SK-N-SH (cell line): ENCODE measurements around the gene SLC35F4. TPM values are rescaled to one million over a fixed set of nuclear protein-coding genes. Genes with fewer than 3 reads are reported as not detected.

ENCODE experiments used
- CTCF ChIA-PET: fragments of 300-600, 350-600 bp; formaldehyde crosslinking; extraction: SDS; loops from one replicate; lab custom pipeline; 2021; lab: Yijun Ruan, JAX
- POLR2A ChIA-PET: fragments of 350-600 bp; sonication (Branson Sonifier 250); formaldehyde crosslinking; extraction: SDS; loops from one replicate; lab custom pipeline; 2020; ENCODE audit warnings: antibody characterized with exemption, inconsistent platforms; lab: Yijun Ruan, JAX
- DNase-seq: peaks from one replicate; pipeline ENCODE4 v3.0.0; 2012
- H2AFZ ChIP-seq: fragments of 200-600 bp; sonication (generic); 2 replicates; pipeline ENCODE4 v1.8.1; 2016; ENCODE audit warnings: antibody characterized with exemption, mild to moderate bottlenecking, low read depth
- H3F3A ChIP-seq: fragments of 200-600 bp; sonication (generic); replicated peaks from 2 replicates; pipeline ENCODE3; 2016; ENCODE audit warnings: antibody characterized with exemption, mild to moderate bottlenecking; ENCODE audit not compliant: insufficient read depth
- H3K27ac ChIP-seq, 2 experiments: fragments of 200-500 bp in 1 of 2; fragments of 200-600 bp in 1 of 2; sonication (Bioruptor generic) in 1 of 2; sonication (generic), shearing (Covaris generic) in 1 of 2; 2 replicates each; pipeline versions ENCODE4 v1.5.1 to v1.6.1; 2014 to 2016; ENCODE audit warnings: low read depth in 2 of 2, inconsistent platforms in 1 of 2, low read length in 1 of 2, mild to moderate bottlenecking in 1 of 2, mixed read lengths in 1 of 2
- H3K27me3 ChIP-seq: fragments of 200-600 bp; sonication (generic), shearing (Covaris generic); 2 replicates; pipeline ENCODE4 v1.6.1; 2016; ENCODE audit warnings: mixed run types; ENCODE audit not compliant: insufficient read depth
- H3K36me3 ChIP-seq, 2 experiments: fragments of 200-500 bp in 1 of 2; fragments of 200-600 bp in 1 of 2; sonication (Bioruptor generic) in 1 of 2; sonication (generic) in 1 of 2; replicated peaks in 1 of 2; 2 replicates each; pipeline versions ENCODE3 to v1.5.1; 2014 to 2016; ENCODE audit warnings: low read length in 1 of 2, mild to moderate bottlenecking in 1 of 2; ENCODE audit not compliant: insufficient read depth in 2 of 2, control insufficient read depth in 1 of 2
- H3K4me1 ChIP-seq, 2 experiments: fragments of 200-500 bp in 1 of 2; fragments of 200-600 bp in 1 of 2; sonication (Bioruptor generic) in 1 of 2; sonication (generic), shearing (Covaris generic) in 1 of 2; 2 replicates each; pipeline versions ENCODE4 v1.5.1 to v1.6.1; 2014 to 2016; ENCODE audit warnings: low read depth in 1 of 2, low read length in 1 of 2, mixed run types in 1 of 2; ENCODE audit not compliant: insufficient read depth in 2 of 2, control insufficient read depth in 1 of 2
- H3K4me2 ChIP-seq: fragments of 200-600 bp; sonication (generic), shearing (Covaris generic); 2 replicates; pipeline ENCODE4 v1.6.1; 2017; ENCODE audit warnings: mixed run types
- H3K4me3 ChIP-seq, 2 experiments: fragments of 200-500 bp in 1 of 2; fragments of 200-600 bp in 1 of 2; sonication (Bioruptor generic) in 1 of 2; sonication (generic), shearing (Covaris generic) in 1 of 2; 2 replicates each; pipeline versions ENCODE4 v1.5.1 to v1.8.1; 2014 to 2016; ENCODE audit warnings: low read depth in 2 of 2, inconsistent platforms in 1 of 2, low read length in 1 of 2, mild to moderate bottlenecking in 1 of 2, mixed read lengths in 1 of 2, moderate library complexity in 1 of 2
- H3K79me2 ChIP-seq: fragments of 200-600 bp; sonication (generic); 2 replicates; pipeline ENCODE4 v1.8.1; 2017; ENCODE audit warnings: mild to moderate bottlenecking; ENCODE audit not compliant: insufficient read depth
- H3K9ac ChIP-seq: fragments of 200-600 bp; sonication (generic); 2 replicates; pipeline ENCODE4 v1.6.1; 2017; ENCODE audit warnings: mixed run types
- H3K9me2 ChIP-seq: fragments of 200-600 bp; sonication (generic); 2 replicates; pipeline ENCODE4 v1.6.1; 2017; ENCODE audit warnings: mixed run types
- H3K9me3 ChIP-seq: fragments of 200-600 bp; sonication (generic); 2 replicates; pipeline ENCODE4 v1.6.1; 2017; ENCODE audit warnings: mixed run types, mild to moderate bottlenecking, moderate library complexity
- H4K20me1 ChIP-seq: fragments of 200-600 bp; sonication (generic); 2 replicates; pipeline ENCODE4 v1.6.1; 2017; ENCODE audit warnings: mild to moderate bottlenecking, mixed run types; ENCODE audit not compliant: insufficient read depth
- ELF1 ChIP-seq: IDR thresholded peaks from 2 replicates; pipeline ENCODE4 v1.4.0; 2012
- EP300 ChIP-seq, 2 experiments: IDR thresholded peaks; 2 replicates each; pipeline versions ENCODE4 v1.4.0 to v1.6.1; 2012; ENCODE audit warnings: borderline replicate concordance in 1 of 2, low read depth in 1 of 2, low read length in 1 of 2
- FOSL2 ChIP-seq: IDR thresholded peaks from 2 replicates; pipeline ENCODE4 v1.4.0; 2012; ENCODE audit warnings: low read depth, mild to moderate bottlenecking, moderate library complexity, borderline replicate concordance
- FOXJ3 ChIP-seq: sonication (generic); formaldehyde crosslinking; IDR thresholded peaks from 2 replicates; pipeline ENCODE4 v1.5.1; 2020; ENCODE audit warnings: mild to moderate bottlenecking, missing genetic modification reagents
- MAX ChIP-seq: IDR thresholded peaks from 2 replicates; pipeline ENCODE4 v1.4.0; 2012; ENCODE audit warnings: low read depth
- MXI1 ChIP-seq: IDR thresholded peaks from 2 replicates; pipeline ENCODE4 v1.6.1; 2012; ENCODE audit warnings: mild to moderate bottlenecking, low read depth, low read length, improper control_type of control experiment
- POLR2AphosphoS5 ChIP-seq: IDR thresholded peaks from 2 replicates; pipeline ENCODE4 v1.6.1; 2012; ENCODE audit warnings: low read depth, low read length
- RCOR1 ChIP-seq: fragments of 150-350 bp; IDR thresholded peaks from 2 replicates; pipeline ENCODE4 v1.6.1; 2017; ENCODE audit warnings: antibody characterized with exemption, low read length
- RFX5 ChIP-seq: IDR thresholded peaks from 2 replicates; pipeline ENCODE4 v1.6.1; 2012; ENCODE audit warnings: mild to moderate bottlenecking, improper control_type of control experiment, low read length
- RXRA ChIP-seq: IDR thresholded peaks from 2 replicates; pipeline ENCODE4 v1.4.0; 2012; ENCODE audit warnings: low read depth, mild to moderate bottlenecking, borderline replicate concordance
- SMC3 ChIP-seq: IDR thresholded peaks from 2 replicates; pipeline ENCODE4 v1.6.1; 2012; ENCODE audit warnings: low read depth, low read length, improper control_type of control experiment
- TAF1 ChIP-seq: IDR thresholded peaks from 2 replicates; pipeline ENCODE4 v1.6.1; 2012; ENCODE audit warnings: low read depth, mild to moderate bottlenecking, low read length, moderate library complexity, borderline replicate concordance
- TCF12 ChIP-seq: IDR thresholded peaks from 2 replicates; pipeline ENCODE4 v1.4.0; 2012
- TEAD4 ChIP-seq: IDR thresholded peaks from 2 replicates; pipeline ENCODE4 v1.4.0; 2012; ENCODE audit warnings: mild to moderate bottlenecking, borderline replicate concordance; ENCODE audit not compliant: insufficient read depth
- USF2 ChIP-seq: fragments of 150-350 bp; IDR thresholded peaks from 2 replicates; pipeline ENCODE4 v1.6.1; 2017; ENCODE audit warnings: antibody characterized with exemption, low read length, low read depth, borderline replicate concordance
- YY1 ChIP-seq: IDR thresholded peaks from 2 replicates; pipeline ENCODE4 v1.4.0; 2012; ENCODE audit warnings: low read depth, mild to moderate bottlenecking
- ZBTB33 ChIP-seq: IDR thresholded peaks from 2 replicates; pipeline ENCODE4 v1.4.0; 2012; ENCODE audit warnings: low read depth, borderline replicate concordance
- WGBS: methylation state at CpG from one replicate; pipeline ENCODE4 v1.1.6; 2017; ENCODE audit warnings: low lambda C conversion rate; 5-methylcytosine and 5-hydroxymethylcytosine counted together
- polyA plus RNA-seq, 3 experiments: library from polyadenylated mRNA; depleted of rRNA; stranded (reverse); fragments of >200 nt; gene quantifications; 2 replicates each; pipeline ENCODE4 v1.2.3, GENCODE V29; 2012
- TF ChIP-seq, protein P1 (sequence below): IDR thresholded peaks from 2 replicates; pipeline ENCODE4; 2012
- TF ChIP-seq, protein P2 (sequence below): fragments of 200-600 bp; sonication (generic); IDR thresholded peaks from 2 replicates; pipeline ENCODE4 v1.6.1; 2017; ENCODE audit warnings: antibody characterized with exemption, mild to moderate bottlenecking, moderate library complexity
- TF ChIP-seq, protein P3 (sequence below): IDR thresholded peaks from 2 replicates; pipeline ENCODE4 v1.6.1; 2012; ENCODE audit warnings: mild to moderate bottlenecking, low read depth, low read length, moderate library complexity

SLC35F4 gene
- polyA plus RNA-seq, 1 of the 3 experiments (the other 2 are of a cell fraction) = not detected

GRCh38 chr14:57617510-57617909 lies 248.4 kb downstream of the SLC35F4 start:
- WGBS = 0% methylated on average over 1 of the region's 1 CpG
- Histone ChIP-seq H3K4me1 (no peaks in the 10 kb centered on the region), H3K27me3 (no peaks in the 10 kb centered on the region), H3K36me3 (no peaks in the 10 kb centered on the region), H3F3A (no peaks in the 10 kb centered on the region), H4K20me1 (no peaks in the 10 kb centered on the region), H3K27ac (no peak overlapping the region), H3K9me3 (no peaks in the 10 kb centered on the region), H3K4me3 (no peak overlapping the region), H3K9ac (no peak overlapping the region), H3K9me2 (no peaks in the 10 kb centered on the region), H3K4me2 (no peak overlapping the region; the same call in 1 of the 2 replicates), H2AFZ (no peak overlapping the region), H3K79me2 (no peaks in the 10 kb centered on the region)
- DNase-seq = no peak
- ChIA-PET CTCF (no interaction called here), POLR2A (no interaction called here)
- no peak for TF ChIP-seq TEAD4
- TF ChIP-seq SMC3 = no peak
- no peak for TF ChIP-seq ZBTB33
- no peak for TF ChIP-seq ELF1
- no peak for TF ChIP-seq TCF12
- TF ChIP-seq RCOR1 = no peak
- TF ChIP-seq EP300 (IDR thresholded peaks at IDR 0.05; ENCODE audit: borderline replicate concordance in 1 of 2, low read depth in 1 of 2, low read length in 1 of 2) = no peak
- TF ChIP-seq USF2 = no peak
- no peak for TF ChIP-seq MXI1
- no peak for TF ChIP-seq FOSL2
- no peak for TF ChIP-seq POLR2AphosphoS5
- TF ChIP-seq, protein P1, sequence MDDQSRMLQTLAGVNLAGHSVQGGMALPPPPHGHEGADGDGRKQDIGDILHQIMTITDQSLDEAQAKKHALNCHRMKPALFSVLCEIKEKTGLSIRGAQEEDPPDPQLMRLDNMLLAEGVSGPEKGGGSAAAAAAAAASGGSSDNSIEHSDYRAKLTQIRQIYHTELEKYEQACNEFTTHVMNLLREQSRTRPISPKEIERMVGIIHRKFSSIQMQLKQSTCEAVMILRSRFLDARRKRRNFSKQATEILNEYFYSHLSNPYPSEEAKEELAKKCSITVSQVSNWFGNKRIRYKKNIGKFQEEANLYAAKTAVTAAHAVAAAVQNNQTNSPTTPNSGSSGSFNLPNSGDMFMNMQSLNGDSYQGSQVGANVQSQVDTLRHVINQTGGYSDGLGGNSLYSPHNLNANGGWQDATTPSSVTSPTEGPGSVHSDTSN = no peak
- TF ChIP-seq, protein P2, sequence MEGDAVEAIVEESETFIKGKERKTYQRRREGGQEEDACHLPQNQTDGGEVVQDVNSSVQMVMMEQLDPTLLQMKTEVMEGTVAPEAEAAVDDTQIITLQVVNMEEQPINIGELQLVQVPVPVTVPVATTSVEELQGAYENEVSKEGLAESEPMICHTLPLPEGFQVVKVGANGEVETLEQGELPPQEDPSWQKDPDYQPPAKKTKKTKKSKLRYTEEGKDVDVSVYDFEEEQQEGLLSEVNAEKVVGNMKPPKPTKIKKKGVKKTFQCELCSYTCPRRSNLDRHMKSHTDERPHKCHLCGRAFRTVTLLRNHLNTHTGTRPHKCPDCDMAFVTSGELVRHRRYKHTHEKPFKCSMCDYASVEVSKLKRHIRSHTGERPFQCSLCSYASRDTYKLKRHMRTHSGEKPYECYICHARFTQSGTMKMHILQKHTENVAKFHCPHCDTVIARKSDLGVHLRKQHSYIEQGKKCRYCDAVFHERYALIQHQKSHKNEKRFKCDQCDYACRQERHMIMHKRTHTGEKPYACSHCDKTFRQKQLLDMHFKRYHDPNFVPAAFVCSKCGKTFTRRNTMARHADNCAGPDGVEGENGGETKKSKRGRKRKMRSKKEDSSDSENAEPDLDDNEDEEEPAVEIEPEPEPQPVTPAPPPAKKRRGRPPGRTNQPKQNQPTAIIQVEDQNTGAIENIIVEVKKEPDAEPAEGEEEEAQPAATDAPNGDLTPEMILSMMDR = no peak
- no peak for TF ChIP-seq MAX
- TF ChIP-seq YY1 = no peak
- TF ChIP-seq, protein P3, sequence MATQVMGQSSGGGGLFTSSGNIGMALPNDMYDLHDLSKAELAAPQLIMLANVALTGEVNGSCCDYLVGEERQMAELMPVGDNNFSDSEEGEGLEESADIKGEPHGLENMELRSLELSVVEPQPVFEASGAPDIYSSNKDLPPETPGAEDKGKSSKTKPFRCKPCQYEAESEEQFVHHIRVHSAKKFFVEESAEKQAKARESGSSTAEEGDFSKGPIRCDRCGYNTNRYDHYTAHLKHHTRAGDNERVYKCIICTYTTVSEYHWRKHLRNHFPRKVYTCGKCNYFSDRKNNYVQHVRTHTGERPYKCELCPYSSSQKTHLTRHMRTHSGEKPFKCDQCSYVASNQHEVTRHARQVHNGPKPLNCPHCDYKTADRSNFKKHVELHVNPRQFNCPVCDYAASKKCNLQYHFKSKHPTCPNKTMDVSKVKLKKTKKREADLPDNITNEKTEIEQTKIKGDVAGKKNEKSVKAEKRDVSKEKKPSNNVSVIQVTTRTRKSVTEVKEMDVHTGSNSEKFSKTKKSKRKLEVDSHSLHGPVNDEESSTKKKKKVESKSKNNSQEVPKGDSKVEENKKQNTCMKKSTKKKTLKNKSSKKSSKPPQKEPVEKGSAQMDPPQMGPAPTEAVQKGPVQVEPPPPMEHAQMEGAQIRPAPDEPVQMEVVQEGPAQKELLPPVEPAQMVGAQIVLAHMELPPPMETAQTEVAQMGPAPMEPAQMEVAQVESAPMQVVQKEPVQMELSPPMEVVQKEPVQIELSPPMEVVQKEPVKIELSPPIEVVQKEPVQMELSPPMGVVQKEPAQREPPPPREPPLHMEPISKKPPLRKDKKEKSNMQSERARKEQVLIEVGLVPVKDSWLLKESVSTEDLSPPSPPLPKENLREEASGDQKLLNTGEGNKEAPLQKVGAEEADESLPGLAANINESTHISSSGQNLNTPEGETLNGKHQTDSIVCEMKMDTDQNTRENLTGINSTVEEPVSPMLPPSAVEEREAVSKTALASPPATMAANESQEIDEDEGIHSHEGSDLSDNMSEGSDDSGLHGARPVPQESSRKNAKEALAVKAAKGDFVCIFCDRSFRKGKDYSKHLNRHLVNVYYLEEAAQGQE = no peak
- no peak for TF ChIP-seq RFX5
- TF ChIP-seq RXRA = no peak
- no peak for TF ChIP-seq TAF1
- TF ChIP-seq FOXJ3 (CRISPR knock-in tag) = no peak
